COLO668 (cell line): ENCODE data around the gene DNAJB1.
A peak's percentile ranks its signal among the peaks of the same experiment; 100 is the strongest.
"Not testable (repeated sequence)": the region's sequence is repeated elsewhere in the genome, so short reads cannot be mapped to it uniquely, and the experiment has no call there.

Experiments
- DNase-seq: peaks from one replicate; lab custom pipeline; 2025; ENCODE audit not compliant: unreplicated experiment; lab: John Stamatoyannopoulos, UW

The DNAJB1 gene

DNA sequence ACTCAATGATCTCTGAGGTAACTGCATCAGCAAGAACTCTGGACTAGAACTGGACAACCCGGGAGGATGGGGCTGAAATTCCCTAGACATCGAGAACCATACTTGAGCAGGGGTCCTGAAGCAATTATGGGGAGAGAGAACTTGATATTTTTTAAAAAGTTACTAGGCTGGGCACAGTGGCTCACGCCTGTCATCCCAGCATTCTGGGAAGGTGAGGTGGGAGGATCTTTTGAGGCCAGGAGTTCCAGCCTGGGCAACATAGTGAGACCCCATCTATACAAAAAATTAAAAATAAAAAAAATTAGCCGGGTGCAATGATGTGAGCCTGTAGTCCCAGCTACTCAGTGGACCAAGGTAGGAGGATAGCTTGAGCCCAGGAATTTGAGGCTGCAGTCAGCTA, 2.3 kb upstream of the DNAJB1 start:
- no peak for DNase-seq

DNA sequence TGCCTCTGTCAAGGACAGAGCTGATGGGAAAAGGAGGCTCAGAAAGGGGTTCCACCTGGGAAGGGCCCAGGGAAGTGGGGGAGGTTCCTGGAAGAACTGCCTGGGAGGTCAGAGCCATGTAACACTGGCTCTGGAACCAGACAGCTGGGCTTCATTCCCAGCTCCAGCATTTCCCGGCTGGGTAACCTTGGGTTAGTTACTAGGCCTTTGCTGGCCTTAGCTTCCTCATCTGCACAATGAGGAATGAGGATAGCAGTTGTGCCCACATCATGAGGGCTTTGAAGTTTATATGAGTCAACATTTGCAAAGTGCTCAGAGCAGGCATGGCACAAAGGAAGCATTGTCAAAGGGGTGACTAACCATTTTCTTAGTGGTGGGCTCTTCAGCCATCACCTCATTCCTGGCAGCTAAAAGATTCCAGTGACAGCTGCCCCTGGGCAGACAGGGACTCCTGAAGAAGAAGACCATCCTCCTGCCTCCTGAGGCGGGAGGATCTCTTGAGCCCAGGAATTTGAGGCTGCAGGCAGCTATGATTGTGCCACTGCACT, 1.7 kb upstream of the DNAJB1 start:
- no peak for DNase-seq

DNA sequence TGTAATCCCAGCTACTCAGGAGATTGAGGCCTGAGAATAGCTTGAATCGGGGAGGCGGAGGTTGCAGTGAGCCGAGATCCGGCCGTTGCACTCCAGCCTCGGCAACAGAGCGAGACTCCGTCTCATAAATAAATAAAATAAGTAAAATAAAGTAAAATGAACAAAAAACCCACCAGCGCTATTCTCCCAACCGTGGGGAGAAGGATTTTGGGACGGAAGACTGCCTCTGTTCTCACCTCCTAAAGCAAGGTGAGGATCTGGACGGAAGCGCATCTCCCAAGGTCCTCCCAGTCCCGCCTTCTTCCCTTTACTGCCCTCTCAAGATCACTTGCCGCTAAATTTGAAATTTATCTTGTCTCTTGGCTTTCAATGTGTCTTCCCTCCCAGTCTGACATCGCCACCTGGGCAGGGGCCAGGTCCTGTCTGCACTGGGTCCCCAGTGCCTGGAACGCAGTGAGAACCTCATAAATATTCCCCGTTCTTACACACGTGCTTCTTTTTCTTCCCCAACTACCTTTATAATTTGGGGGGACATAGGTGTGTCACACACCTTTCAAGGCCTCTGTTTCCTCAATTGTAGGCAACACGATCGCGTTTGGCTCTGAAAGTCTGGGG, 1.2 kb upstream of the DNAJB1 start:
- no peak for DNase-seq

DNA sequence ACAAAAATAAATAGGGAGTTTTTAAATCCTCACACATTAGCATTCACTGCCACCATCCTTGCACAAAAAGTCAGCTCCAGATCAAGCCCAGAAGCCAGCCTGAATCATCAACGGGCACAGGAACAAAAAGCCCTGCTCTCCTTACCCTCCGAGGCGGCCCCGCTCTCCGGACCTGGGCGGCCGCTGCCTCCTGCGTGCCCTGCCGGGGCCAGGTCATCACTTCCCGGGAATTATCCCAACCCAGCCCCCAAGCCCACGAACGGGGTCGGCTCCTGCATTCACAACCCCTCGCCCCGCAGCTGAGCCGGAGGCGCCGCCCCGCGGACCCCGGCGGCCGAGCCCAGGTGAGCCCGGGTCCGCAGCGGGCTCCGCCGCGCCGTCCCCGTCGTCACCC, 754 bp downstream of the DNAJB1 start:
- DNase-seq: no peak

- no peak for DNase-seq
These were observed 1.3 kb downstream of the DNAJB1 start for GRCh38 chr19:14516746-14517438.

DNA sequence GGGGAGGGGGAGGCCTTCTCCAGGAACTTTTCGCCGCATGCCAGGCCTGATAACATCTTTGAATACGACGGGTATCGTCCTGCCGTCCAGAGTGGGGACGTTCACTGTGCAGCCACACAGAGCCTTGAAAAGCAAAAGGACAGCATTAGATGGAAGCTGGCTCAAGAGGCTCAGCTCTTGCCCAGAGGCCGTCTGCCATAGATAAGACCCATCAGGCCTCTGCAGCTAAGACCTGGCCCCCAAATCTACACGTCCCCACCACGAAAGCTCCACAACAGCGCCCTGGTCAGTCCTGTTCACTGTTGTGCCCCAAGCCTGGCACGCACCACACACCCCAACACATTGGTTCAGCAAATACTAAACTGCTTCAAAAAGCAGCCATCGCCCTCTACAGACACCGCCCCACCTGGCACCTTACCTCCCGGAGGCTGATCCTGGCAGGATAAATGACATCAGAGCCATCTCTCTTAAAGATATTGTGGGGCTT, 2.1 kb downstream of the DNAJB1 start:
- DNase-seq: peak; percentile 27

DNA sequence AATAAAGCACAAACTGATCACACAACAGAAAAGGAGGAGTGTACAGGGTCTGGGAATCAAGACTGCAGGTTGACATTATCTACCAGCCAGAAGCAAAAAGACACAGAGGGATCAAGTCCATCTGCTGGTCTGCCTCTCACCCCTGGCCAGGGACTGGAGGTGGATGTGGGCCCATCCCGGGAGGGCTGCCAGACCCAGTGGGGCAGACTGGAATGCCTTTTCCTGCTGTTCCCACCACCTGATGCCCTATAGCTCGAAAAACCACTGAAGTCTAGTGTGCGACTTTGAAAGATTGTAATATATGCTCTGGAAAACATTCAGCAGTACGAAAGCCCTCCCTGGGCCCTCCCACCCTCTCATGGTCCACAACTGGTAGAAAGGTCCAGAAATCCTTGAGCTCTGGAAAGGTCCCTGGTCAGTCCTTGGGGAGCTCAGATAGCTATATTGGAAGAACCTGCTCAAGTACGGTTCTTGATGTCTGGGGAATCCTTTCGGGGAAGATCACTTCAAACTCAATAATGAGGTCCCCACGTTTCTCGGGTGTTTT, 2.6 kb downstream of the DNAJB1 start:
- DNase-seq: no peak

GRCh38 chr19:14514215-14514863, 3.9 kb downstream of the DNAJB1 start:
- DNase-seq: no peak

- no peak for DNase-seq
These were observed 5.7 kb downstream of the DNAJB1 start for GRCh38 chr19:14512406-14512961.

DNA sequence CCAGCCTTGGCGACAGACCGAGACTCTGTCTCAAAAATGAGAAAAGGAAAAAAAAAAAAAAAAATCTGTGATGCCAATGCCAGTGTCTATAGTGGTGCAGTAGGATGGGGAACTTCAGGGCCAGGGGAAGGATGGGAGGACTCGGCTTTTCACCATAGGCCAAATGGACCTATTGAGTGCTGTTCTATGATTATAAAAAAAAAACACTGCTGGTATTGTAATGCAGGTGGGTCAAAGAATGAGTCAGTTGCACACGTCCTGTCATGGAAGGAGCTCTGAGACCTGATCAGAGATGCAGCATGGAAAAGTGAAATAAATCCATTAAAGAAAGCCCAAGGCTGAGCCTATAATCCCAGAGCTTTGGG, 7.0 kb downstream of the DNAJB1 start:
- no peak for DNase-seq

GRCh38 chr19:14510311-14511228, 7.6 kb downstream of the DNAJB1 start:
- no peak for DNase-seq

DNA sequence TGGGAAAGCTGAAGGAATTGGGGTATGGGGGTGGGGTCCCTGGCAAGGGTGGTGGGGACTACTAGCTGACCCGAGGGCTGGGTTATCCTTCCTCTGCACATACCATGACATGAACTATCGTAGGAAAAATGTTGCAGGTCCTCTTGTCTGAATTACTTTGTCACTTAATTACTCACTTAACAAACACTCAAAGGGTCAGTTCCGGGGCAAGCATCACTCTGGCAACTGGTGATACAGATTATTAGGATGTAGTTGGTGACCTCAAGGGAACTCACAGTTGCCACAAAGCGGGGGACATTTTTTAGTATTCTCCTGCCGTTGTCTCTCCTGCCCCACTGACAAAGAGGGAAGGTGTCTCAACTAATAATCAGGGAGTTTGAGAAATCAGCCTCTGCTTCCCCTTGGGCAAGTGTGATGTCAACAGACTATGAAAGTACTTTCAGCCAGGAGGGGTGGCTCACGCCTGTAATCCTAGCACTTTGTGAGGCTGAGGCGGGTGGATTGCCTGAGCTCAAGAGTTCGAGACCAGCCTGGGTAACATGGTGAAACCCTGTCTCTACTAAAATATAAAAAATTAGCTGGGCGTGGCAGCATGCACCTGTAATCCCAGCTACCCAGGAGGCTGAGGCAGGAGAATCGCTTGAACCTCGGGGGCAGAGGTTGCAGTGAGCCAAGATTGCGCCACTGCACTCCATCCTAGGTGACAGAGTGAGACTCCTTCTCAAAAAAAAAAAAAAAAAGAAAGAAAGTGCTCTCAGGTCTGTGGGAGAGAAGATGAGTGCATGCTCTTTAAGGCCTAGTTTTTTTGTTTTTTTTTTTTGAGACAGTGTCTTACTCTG, 10.3 kb downstream of the DNAJB1 start:
- DNase-seq: no peak

GRCh38 chr19:14505488-14506239, 12.5 kb downstream of the DNAJB1 start:
- peak; percentile 59 for DNase-seq

DNA sequence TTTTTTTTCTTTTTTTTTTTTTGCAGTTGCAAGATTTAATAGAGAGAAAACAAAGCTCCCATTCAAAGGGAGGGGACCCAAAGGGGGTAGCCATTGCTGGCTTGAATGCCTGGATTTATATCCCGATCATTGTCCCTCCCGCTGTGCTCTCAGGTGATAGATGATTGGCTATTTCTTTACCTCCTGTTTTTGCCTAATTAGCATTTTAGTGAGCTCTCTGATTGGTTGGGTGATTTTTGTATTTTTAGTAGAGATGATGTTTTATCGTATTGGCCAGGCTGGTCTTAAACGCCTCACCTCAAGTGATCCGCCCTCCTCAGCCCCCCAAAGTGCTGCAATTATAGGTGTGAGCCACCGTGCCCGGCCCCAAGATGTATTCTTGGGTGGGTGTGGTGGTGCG, 13.6 kb downstream of the DNAJB1 start:
- not testable (repeated sequence) for DNase-seq

GRCh38 chr19:14503285-14503684, 14.9 kb downstream of the DNAJB1 start:
- no peak for DNase-seq

- DNase-seq: peak; percentile 12
These were observed 15.7 kb downstream of the DNAJB1 start for GRCh38 chr19:14502334-14503092.

GRCh38 chr19:14497228-14497921, 20.8 kb downstream of the DNAJB1 start:
- DNase-seq: peak; percentile 32
